SKM-1 (cell line): ENCODE results near the gene PACSIN2.

Experiments
- DNase-seq: peaks from one replicate; lab custom pipeline; 2025; ENCODE audit not compliant: unreplicated experiment; lab: John Stamatoyannopoulos, UW

Gene PACSIN2

DNA sequence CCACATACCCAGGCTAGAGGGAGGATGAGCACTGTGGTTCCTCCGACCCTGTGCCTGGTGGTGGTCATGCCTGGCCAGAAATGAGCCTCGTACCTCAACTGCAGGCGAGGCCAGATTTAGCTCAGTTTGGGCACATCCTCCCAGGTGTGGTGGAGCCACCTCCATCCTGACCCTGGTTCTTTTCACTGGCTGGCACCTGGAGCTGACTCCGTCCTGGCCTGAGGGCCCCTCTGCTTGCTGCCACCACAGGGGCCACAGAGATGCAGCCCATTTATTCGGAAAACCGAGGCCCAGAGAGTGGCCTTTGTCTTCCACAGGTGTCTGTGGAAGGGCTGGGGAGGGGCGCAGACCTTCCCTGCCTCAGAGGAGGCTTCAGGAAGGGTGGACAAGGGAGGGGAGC is 148.8 kb downstream of the PACSIN2 start:
- no peak for DNase-seq

DNA sequence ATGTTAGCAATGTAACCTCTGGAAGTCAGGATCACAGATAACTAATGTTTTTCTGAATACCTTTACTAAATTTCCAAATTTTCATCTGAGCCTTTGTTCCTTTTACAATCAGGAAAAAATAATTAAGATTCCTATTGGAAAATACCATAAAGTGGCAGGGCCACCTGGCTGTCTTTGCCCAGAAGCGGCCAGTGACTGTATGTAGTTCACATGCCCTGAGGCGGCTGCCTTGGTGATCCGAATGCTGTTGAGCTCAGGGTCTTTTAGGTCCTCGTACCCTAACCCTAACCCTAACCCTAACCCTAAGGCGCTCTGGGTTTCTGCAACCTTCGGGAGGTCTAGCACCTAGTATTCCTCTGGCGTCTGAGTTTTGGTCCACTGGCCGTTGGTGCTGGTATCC is 149.4 kb downstream of the PACSIN2 start:
- no peak for DNase-seq

DNA sequence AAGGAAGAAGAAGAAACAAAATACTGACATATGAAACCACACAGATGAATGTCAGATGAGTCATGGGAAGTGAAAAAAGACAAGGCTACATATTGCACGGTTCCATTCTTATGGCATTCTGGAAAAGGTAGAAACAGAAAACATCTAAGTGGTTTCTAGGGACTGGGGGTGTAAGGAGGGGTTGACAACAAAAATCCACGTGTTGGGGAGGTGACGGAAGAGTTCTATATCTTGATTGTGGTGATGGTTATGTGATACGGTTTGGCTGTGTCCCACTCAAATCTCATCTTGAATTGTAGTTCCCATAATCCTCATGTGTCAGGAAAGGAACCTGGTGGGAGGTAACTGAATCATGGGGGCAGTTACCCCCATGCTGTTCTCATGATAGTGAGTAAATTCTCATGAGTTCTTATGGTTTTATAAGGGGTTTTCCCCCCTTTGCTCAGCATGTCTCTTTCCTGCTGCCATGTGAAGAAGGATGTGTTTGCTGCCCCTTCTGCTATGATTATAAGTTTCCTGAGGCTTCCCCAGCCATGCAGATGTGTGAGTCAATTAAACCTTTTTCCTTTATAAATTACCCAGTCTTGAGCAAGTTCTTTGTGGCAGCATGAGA is 151.5 kb downstream of the PACSIN2 start:
- peak; percentile 20 for DNase-seq

DNA sequence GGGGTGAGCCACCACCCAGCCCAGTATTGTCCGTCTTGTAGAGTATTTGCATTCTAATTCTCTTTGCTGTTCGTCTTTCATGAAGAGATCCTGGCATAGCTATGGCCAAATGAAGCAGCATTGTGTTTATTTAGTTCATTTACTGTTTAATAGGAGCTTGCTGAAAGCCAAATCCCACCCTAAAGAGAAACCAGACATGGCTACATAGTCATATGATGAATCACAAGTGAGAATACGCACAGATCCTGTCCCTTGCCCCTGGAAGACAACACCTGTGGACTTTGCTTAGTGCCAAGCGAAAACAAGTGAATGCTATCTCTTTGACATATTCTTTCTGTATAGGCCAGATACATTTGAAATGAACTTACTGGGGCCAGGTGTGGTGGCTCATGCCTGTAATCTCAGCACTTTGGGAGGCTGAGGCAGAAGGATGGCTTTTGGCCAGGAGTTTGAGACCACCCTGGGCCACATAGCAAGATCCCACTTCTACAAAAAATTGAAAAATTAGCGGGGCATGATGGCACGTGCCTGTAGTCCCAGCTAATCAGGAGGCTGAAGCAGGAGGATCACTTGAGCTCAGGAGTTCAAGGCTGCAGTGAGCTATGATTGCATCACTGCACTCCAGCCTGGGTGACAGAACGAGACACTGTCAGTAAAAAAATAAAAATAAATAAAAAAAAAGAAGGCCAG is 152.8 kb downstream of the PACSIN2 start:
- DNase-seq: no peak

DNA sequence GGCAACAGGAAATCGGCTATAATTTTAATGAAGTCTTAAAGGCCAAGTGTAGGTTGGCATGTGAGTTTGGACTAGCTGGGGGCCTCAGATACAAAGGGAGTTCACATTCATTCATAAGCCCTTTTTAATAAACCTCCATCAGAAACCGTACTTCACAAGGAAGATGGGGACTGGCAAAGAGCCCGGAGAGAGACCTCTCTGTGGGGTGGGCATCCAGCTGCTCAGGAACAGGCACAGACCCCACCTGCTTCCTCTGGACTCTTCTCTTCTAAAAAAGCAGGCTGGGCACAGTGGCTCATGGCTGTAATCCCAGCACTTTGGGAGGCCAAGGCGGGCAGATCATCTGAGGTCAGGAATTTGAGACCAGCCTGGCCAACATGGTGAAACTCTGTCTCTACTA is 154.0 kb downstream of the PACSIN2 start:
- no peak for DNase-seq

DNA sequence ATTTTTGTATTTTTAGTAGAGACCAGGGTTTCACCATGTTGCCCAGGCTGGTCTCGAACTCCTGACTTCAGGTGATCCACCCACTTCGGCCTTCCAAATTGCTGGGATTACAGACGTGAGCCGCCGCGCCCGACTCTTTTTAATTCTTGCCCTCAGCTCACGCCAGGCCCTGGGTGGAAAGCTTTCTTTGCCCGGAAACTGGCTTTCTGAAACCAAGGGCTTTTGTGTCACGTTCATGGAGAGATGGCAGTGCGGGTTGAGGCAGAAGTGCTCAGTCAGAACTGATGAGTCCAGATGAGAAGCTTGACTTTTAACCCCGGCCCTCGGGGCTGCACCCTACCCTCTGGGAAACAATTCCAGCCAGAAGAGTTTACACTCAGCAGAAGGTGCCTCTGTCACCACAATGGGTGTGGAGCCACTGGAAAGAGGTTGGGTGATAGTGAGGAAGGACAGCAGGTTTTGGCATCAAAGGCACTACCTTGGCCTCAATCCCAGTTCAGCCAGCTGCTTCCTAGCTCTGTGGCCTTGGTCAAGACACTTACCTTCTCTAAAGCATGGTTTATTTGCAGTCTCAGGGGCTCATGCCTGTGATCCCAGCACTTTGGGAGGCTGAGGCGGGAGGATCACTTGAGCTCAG is 157.0 kb downstream of the PACSIN2 start:
- no peak for DNase-seq

DNA sequence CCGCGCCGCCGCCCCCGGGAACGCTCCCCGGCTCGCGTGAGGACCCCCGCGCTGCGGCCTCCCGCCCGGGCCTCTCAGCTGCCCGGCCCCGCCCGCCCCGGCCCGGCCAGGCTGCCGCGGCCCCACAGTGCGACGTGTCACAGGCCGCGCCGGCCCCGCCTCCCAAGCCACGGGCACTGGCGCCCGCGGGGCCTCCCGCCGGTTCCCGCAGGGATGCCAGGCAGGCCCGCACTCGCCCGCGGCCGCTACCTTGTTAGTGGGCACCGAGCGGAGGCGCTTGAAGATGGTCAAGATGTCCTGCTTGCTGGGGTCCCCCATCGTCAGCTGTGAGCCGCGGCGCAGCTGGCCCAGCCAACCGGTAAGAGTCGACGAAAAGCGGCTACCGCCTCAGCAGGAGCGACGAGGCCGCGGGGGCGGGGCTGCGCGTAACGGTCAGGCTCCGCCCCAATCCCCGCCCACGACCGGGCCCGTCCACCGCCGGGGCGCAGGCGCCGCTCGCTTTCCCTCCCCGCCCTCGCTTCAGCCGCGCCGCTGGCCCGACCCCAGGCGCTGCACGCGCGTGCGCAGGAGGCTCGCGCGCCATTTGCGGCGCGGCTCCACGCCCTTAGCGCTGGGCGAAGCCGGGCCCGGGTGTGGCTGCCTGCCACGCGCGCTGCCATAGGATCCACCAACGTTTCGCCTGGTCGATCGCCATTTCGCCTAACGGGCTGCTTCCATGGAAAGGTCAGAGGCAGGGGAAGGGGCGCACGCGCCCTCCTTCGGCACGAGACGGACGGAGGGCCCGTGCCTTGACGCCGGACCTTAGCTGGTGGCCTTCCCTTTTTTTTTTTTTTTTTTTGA is 157.9 kb downstream of the PACSIN2 start, which contains the start of gene ARFGAP3:
Gene ARFGAP3 (minus strand): TSS at position 409 of the 840 bp plus-strand sequence. CDS start 91 bp downstream, at position 318.
- DNase-seq: peak; percentile 80

DNA sequence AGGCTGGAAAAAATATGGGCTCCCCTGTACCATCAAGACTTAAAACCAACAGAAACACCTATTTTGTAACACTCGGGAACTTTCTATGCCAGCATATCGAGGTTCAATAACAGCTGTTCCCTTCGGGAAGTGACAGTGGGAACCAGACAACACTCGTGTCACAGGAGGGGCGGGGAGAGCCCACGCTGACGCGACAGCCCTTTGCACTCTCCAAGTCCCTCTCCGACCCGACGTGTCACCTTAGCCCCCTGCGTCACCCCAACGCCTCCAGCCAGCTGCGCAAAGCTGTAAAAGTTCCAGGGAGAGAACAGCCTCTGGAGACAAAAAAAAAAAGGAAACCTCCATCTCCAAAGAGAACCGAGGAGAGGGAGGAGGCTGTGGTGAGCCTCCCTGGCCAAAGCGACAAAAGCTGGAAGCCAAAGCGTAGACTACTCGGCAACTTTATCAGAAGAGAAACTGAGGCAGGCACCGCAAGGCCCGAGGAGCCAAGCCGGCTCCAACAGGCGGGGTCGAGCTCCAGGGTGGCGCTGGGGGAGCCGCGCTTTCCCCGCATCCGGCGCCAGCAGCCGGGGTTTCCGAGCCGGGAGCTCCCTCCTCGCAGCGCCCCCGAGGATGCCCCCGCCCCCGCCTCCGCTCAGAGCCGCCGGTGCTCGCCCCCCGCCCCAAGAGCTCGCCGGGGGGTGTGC is 158.6 kb downstream of the PACSIN2 start:
- no peak for DNase-seq

DNA sequence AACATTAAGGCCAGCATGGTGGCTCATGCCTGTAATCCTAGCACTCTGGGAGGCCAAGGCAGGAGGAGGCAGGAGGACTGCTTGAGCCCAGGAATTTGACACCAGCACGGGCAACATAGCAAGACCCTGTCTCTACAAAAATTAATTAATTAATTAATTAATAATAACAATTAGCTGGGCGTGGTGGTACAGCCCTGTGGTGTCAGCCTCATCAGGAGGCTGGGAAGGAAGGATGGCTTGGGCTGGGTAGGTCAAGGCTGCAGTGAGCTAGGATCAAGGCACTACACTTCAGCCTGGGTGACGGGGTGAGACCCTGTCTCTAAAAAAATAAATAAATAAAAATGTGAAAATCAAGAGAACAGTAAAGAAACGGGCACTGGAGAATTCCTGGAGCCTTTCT is 159.2 kb downstream of the PACSIN2 start:
- DNase-seq: no peak

DNA sequence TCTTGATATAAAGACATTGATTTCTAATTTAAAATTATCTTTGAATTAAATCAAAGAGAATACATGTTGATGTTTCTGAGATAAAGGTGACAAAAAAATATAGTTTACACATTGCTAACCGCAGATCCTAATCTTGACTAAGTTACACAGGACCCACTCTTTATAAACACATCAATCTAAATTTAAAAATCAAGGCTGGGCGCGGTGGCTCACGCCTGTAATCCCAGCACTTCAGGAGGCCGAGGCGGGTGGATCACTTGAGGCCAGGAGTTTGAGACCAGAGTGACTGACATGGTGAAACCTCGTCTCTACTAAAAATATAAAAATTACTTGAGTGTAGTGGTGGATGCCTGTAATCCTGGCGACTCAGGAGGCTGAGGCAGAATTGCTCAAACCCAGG is 159.7 kb downstream of the PACSIN2 start:
- no peak for DNase-seq

DNA sequence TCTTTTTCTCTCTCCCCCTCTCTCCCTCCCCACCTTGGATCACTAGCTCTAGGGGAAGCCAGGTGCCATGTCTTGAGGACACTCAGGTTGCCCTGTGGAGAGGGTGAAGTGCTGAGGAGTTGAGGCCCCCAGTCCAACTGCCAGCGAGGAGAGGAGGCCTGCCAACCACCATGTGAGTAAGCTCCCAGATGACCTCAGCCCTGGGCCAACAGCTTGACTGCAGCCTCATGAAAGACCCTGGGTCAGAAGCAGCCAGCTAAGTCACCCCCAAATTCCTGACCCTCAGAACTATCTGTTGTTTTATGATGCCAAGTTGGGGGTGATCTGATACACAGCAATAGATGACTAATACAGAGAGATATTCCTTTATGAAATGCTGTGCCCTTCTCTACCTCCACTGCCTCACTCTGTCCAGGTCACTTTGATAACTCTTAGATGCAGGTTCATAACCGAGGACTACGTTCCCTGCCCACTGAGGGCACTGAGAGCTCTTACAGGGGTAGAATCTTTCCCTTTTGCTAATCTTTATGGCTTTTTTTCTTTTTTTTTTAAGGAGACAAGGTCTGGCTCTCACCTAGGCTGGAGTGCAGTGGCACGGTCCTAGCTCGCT is 165.9 kb downstream of the PACSIN2 start:
- no peak for DNase-seq

DNA sequence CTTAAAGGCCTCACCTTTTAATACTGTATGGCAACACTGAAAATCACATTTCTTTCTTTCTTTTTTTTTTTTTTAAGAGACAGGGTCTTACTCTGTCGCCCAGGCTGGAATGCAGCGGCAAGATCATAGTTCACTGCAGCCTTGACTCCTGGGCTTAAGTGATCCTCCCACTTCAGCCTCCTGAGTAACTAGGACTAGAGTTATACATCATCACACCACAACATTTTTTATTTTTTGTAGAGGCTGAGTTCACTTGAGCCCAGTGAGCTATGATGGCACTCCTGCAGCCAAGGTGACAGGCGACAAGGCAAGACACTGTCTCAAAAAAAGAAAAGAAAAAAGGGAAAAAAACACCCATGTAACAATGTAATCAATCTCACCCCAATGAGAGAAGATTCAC is 167.8 kb downstream of the PACSIN2 start:
- DNase-seq: no peak

DNA sequence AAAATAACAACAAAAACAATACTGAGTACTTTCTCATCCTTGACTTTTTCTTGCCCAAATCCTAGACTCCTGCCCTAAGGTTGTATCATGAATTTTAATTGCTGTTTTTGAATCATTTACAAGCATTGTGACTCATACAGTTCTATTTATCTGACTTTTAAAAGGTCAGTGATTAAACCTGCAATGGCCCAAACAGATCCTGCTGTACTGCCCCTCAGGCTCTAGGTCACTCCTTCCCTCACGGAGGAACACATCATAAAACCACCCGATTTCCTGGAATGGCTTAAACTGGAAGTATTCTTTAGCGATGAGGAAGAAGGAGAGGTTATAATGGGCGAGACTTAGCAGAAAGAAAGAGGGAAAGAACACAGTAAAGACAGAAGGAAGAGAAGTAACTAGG is 170.2 kb downstream of the PACSIN2 start:
- no peak for DNase-seq

DNA sequence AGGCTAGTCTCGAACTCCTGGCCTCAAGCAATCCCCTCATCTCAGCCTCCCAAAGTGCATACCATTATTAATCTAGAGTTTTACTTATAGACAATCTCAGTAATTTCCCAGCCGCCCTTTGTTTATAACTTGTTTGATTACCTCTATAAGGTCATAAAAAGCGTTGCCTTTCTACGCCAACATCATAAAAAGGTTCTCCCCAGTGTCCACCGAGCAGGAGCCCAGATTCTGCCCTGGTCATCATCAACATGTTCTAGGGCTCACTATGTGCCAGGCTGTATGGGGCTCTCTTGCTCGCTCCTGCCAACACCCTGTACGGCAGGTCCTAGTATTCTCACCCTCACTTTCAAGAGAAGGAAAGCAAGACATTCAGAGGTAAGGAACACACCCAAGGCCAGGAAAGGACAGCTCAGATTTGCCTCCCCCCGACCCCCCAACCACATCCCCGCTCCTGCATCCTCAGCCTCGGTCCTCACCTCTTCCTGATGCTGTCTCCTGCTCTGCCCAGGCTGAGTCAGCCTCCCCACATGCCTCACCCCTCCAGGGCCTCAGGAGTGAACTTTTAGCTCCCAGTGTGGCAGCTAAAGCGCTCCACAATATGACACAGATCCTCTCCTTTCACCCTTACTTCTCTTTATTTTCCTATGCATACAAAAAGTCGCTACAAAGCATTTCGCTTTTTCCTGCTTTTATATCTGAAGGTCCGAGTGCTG is 172.1 kb downstream of the PACSIN2 start:
- no peak for DNase-seq

DNA sequence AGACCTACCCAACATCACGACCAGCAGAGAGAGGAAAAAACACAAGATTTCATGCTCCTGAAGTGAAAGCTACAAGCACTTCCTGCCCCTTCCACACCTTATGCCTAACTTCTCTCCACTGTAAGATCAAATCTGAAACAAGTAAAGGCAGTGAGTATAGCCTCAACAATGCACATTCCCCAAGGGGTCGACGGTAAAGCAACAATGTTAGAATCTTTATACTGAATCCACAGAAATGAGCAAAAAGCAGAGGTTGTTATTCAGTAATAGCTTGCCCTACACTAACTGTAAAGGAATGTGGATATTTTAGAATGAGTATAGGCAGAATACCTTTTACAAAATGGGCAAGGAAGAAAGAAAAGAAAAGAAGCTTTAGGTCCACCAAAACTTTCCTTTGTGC is 173.5 kb downstream of the PACSIN2 start:
- no peak for DNase-seq

DNA sequence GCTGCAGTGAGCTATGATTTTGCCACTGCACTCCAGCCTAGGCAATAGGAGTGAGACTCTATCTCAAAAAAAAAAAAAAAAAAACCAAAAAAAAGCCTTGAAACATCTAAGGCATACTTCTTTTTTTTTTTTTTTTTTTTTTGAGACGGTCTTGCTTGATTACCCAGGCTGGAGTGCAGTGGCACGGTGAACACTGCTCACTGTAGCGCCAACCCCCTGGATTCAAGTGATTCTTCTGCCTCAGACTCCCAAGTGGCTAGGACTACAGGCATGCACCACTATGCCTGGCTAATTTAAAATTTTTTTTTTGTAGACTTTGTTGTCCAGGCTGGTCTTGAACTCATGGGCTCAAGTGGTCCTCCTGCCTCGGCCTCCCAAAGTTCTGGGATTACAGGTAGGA is 177.4 kb downstream of the PACSIN2 start:
- DNase-seq: no peak

DNA sequence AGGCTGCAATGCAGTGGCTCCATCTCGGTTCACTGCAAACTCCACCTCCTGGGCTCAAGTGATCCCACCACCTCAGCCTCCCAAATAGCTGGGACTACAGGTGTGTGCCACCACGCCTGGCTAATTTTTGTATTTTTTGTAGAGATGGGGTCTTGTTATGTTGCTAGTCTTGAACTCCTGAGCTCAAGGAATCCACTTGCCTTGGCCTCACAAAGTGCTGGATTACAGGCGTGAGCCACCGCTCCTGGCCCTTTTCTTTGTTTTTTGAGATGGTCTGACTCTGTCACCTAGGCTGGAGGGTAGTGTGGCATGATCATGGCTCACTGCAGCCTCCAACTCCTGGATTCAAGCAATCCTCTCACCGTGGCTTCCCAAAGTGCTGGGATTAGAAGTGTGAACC is 178.9 kb downstream of the PACSIN2 start:
- DNase-seq: no peak

DNA sequence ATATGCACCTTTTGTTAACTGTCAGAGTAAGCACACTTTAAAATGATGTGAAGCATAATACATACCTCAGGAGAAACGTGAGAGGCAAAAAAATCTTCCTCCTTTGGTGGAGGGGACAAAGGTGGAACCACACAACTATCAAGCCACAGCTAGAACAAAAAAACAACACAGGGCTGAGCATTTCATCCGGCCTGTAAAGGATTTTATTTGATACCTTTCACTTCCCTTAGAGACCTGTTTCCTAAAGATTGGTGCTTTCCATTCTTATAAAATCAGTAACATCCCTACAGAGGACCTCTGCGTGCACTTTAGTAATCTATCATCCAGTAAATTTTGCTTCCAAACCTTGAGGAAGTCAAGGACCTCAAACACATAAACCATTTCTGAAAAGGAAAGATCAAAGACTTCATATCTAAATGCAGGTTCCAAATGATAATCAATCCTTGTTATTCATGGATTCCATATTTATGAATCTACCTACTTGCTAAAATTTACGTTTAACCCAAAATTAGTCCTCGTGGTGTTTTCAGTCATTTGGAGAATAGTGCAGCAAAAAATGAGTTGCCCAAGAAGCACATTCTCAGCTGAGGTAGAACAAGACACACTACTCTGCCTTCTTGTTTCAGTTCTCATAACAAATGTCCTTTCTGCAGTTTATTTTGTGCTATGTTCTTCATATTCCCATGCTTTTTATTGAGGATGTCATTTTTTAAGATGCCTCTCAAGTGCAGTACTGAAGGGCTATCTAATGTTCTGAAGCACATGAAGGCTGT is 180.6 kb downstream of the PACSIN2 start:
- no peak for DNase-seq

DNA sequence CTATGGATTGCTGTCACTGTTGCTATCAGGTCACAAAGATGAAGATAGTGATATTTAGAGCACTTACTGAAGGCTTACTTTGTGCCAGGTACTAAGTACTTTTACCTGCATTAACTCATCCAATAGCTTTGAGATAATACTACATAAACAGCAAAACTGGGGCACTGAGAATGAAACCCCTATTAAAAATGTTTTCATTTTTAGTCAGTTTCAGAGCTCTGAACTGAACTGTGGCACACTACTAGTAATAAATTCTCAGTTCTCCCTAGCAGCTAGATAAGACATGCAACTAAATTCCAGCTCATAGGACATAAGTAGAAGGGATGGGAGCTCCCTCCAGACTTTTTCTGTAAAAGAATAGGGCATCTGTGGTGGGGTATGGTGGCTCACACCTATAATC is 181.8 kb downstream of the PACSIN2 start:
- DNase-seq: no peak
